ENCODE results near the gene KPNA2. TPM values are rescaled to one million over a fixed set of nuclear protein-coding genes. Genes with fewer than 3 reads are reported as not detected.

KPNA2 gene
- 10 to 100 TPM; 44.1 to 51.8 TPM for total RNA-seq
- polyA plus RNA-seq (ENCODE audit: insufficient read length in 2 of 2) = 100 to 1,000 TPM; 100 to 101 TPM
- long read RNA-seq, donor 1, transcript KPNA2-201 (11 exons, 2,181 nt) = major isoform, 29 of 60 reads
- long read RNA-seq, donor 1, partial matches to known transcripts = 31 of 60 reads
- long read RNA-seq, donor 1, other reads (novel, unspliced or antisense) = 0 of 60 reads
- long read RNA-seq, donor 2, transcript KPNA2-201 (11 exons, 2,181 nt) = major isoform, 17 of 17 reads
- long read RNA-seq, donor 2, partial matches to known transcripts = 0 of 17 reads
- long read RNA-seq, donor 2, other reads (novel, unspliced or antisense) = 0 of 17 reads
- long read RNA-seq, donor 3, transcript KPNA2-201 (11 exons, 2,181 nt) = major isoform, 14 of 28 reads
- long read RNA-seq, donor 3, partial matches to known transcripts = 14 of 28 reads
- long read RNA-seq, donor 3, other reads (novel, unspliced or antisense) = 0 of 28 reads
- long read RNA-seq, donor 4, transcript KPNA2-201 (11 exons, 2,181 nt) = major isoform, 20 of 36 reads
- long read RNA-seq, donor 4, partial matches to known transcripts = 14 of 36 reads
- long read RNA-seq, donor 4, other reads (novel, unspliced or antisense) = 0 of 36 reads

- peaks cover 29% of the 10 kb centered on the region for H3K36me3 ChIP-seq (ENCODE audit: control insufficient read depth, insufficient read depth, low read length)
- peak within 1 kb of the TSS; percentile 79 for H3K27ac ChIP-seq (ENCODE audit: low read depth, low read length)
- H3K9me3 ChIP-seq (ENCODE audit: control insufficient read depth, insufficient read depth, low read length) = no peaks in the 10 kb centered on the region
- H3K27me3 ChIP-seq (ENCODE audit: control insufficient read depth, insufficient read depth, low read length) = no peaks in the 10 kb centered on the region
- WGBS (ENCODE audit: insufficient coverage) = 0% methylated on average over 64 of the region's 72 CpGs
- peak within 1 kb of the TSS; percentile 94 for H3K4me3 ChIP-seq (ENCODE audit: low read depth, low read length)
- peak in 5 of 6 donors; percentile 95 to 100 (median 98) for DNase-seq (ENCODE audit: low read depth in 4 of 6, low spot score in 6 of 6)
- no peaks in the 10 kb centered on the region for H3K4me1 ChIP-seq (ENCODE audit: control insufficient read depth, insufficient read depth, low read length)
These were observed at the start of gene KPNA2 for GRCh38 chr17:68035523-68036303. TSS of gene KPNA2 (plus strand) at chr17:68035735. CDS start at chr17:68037133, 1,398 bp downstream.

- no peak overlapping the region for H3K27ac ChIP-seq (ENCODE audit: low read depth, low read length)
- H3K4me1 ChIP-seq (ENCODE audit: control insufficient read depth, insufficient read depth, low read length) = peaks cover 21% of the 10 kb centered on the region
- H3K9me3 ChIP-seq (ENCODE audit: control insufficient read depth, insufficient read depth, low read length) = no peaks in the 10 kb centered on the region
- H3K4me3 ChIP-seq (ENCODE audit: low read depth, low read length) = no peak overlapping the region
- H3K27me3 ChIP-seq (ENCODE audit: control insufficient read depth, insufficient read depth, low read length) = no peaks in the 10 kb centered on the region
- DNase-seq (ENCODE audit: low read depth in 4 of 6, low spot score in 6 of 6) = no peak
- no peaks in the 10 kb centered on the region for H3K36me3 ChIP-seq (ENCODE audit: control insufficient read depth, insufficient read depth, low read length)
- 100% methylated on average over 2 of the region's 4 CpGs for WGBS (ENCODE audit: insufficient coverage)
These were observed 44.6 kb upstream of the KPNA2 start for GRCh38 chr17:67990909-67991308.

GRCh38 chr17:67992548-67993152 is 42.9 kb upstream of the KPNA2 start:
- DNase-seq (ENCODE audit: low read depth in 4 of 6, low spot score in 6 of 6) = no peak
- Histone ChIP-seq H3K4me3 (ENCODE audit: low read depth, low read length) (peak overlapping the region; percentile 76), H3K27me3 (ENCODE audit: control insufficient read depth, insufficient read depth, low read length) (no peaks in the 10 kb centered on the region), H3K27ac (ENCODE audit: low read depth, low read length) (peak overlapping the region; percentile 93), H3K4me1 (ENCODE audit: control insufficient read depth, insufficient read depth, low read length) (peaks cover 22% of the 10 kb centered on the region), H3K9me3 (ENCODE audit: control insufficient read depth, insufficient read depth, low read length) (no peaks in the 10 kb centered on the region), H3K36me3 (ENCODE audit: control insufficient read depth, insufficient read depth, low read length) (no peaks in the 10 kb centered on the region)
- WGBS (ENCODE audit: insufficient coverage) = 1% methylated on average over 15 of the region's 18 CpGs

- under 1% methylated on average over 144 of the region's 144 CpGs for WGBS (ENCODE audit: insufficient coverage)
- Histone ChIP-seq H3K9me3 (ENCODE audit: control insufficient read depth, insufficient read depth, low read length) (no peaks in the 10 kb centered on the region), H3K27ac (ENCODE audit: low read depth, low read length) (peak overlapping the region; percentile 98), H3K4me3 (ENCODE audit: low read depth, low read length) (peak overlapping the region; percentile 78), H3K27me3 (ENCODE audit: control insufficient read depth, insufficient read depth, low read length) (no peaks in the 10 kb centered on the region), H3K36me3 (ENCODE audit: control insufficient read depth, insufficient read depth, low read length) (no peaks in the 10 kb centered on the region), H3K4me1 (ENCODE audit: control insufficient read depth, insufficient read depth, low read length) (peaks cover 22% of the 10 kb centered on the region)
- peak in 5 of 6 donors; percentile 75 to 96 (median 80) for DNase-seq (ENCODE audit: low read depth in 4 of 6, low spot score in 6 of 6)
These were observed 42.2 kb upstream of the KPNA2 start for GRCh38 chr17:67993153-67993997.

- Histone ChIP-seq H3K4me3 (ENCODE audit: low read depth, low read length) (peak overlapping the region; percentile 78), H3K4me1 (ENCODE audit: control insufficient read depth, insufficient read depth, low read length) (peaks cover 22% of the 10 kb centered on the region), H3K27ac (ENCODE audit: low read depth, low read length) (peak overlapping the region; percentile 98), H3K27me3 (ENCODE audit: control insufficient read depth, insufficient read depth, low read length) (no peaks in the 10 kb centered on the region), H3K36me3 (ENCODE audit: control insufficient read depth, insufficient read depth, low read length) (no peaks in the 10 kb centered on the region), H3K9me3 (ENCODE audit: control insufficient read depth, insufficient read depth, low read length) (no peaks in the 10 kb centered on the region)
- DNase-seq (ENCODE audit: low read depth in 4 of 6, low spot score in 6 of 6) = no peak
- WGBS (ENCODE audit: insufficient coverage) = 4% methylated on average over 20 of the region's 21 CpGs
These were observed 41.6 kb upstream of the KPNA2 start for GRCh38 chr17:67993998-67994361.

- DNase-seq (ENCODE audit: low read depth in 4 of 6, low spot score in 6 of 6) = peak in 2 of 6 donors; percentile 28 to 48
- H3K27me3 ChIP-seq (ENCODE audit: control insufficient read depth, insufficient read depth, low read length) = no peaks in the 10 kb centered on the region
These were observed 40.5 kb upstream of the KPNA2 start for GRCh38 chr17:67994817-67995569.

GRCh38 chr17:67995570-67996263 is 39.8 kb upstream of the KPNA2 start:
- DNase-seq (ENCODE audit: low read depth in 4 of 6, low spot score in 6 of 6) = peak in 2 of 6 donors; percentile 55 to 67

More at GRCh38 chr17:67994817-67995569, 40.5 kb upstream of the KPNA2 start:
- no peaks in the 10 kb centered on the region for H3K9me3 ChIP-seq (ENCODE audit: control insufficient read depth, insufficient read depth, low read length)
- no peaks in the 10 kb centered on the region for H3K36me3 ChIP-seq (ENCODE audit: control insufficient read depth, insufficient read depth, low read length)
- peaks cover 22% of the 10 kb centered on the region for H3K4me1 ChIP-seq (ENCODE audit: control insufficient read depth, insufficient read depth, low read length)
- H3K27ac ChIP-seq (ENCODE audit: low read depth, low read length) = peak overlapping the region; percentile 7
- WGBS (ENCODE audit: insufficient coverage) = no CpG with 5 or more reads among the region's 9 CpGs
- peak overlapping the region; percentile 63 for H3K4me3 ChIP-seq (ENCODE audit: low read depth, low read length)

More at GRCh38 chr17:67995570-67996263, 39.8 kb upstream of the KPNA2 start:
- H3K27ac ChIP-seq (ENCODE audit: low read depth, low read length) = peak overlapping the region; percentile 64
- H3K36me3 ChIP-seq (ENCODE audit: control insufficient read depth, insufficient read depth, low read length) = no peaks in the 10 kb centered on the region
- no peaks in the 10 kb centered on the region for H3K9me3 ChIP-seq (ENCODE audit: control insufficient read depth, insufficient read depth, low read length)
- WGBS (ENCODE audit: insufficient coverage) = under 1% methylated on average over 42 of the region's 43 CpGs
- H3K4me1 ChIP-seq (ENCODE audit: control insufficient read depth, insufficient read depth, low read length) = peaks cover 22% of the 10 kb centered on the region
- H3K27me3 ChIP-seq (ENCODE audit: control insufficient read depth, insufficient read depth, low read length) = no peaks in the 10 kb centered on the region
- H3K4me3 ChIP-seq (ENCODE audit: low read depth, low read length) = peak overlapping the region; percentile 63
